ENCODE data around the gene IFNL4.
"Not testable (repeated sequence)": the region's sequence is repeated elsewhere in the genome, so short reads cannot be mapped to it uniquely, and the experiment has no call there.

IFNL4 gene

GRCh38 chr19:39257227-39257626 lies 8.6 kb upstream of the IFNL4 start:
- DNase-seq (ENCODE audit: low read depth in 3 of 3): no peak

- DNase-seq (ENCODE audit: low read depth in 3 of 3): no peak
Observed at GRCh38 chr19:39254531-39255345, 6.1 kb upstream of the IFNL4 start.

GRCh38 chr19:39253374-39254149 lies 4.9 kb upstream of the IFNL4 start:
- DNase-seq (ENCODE audit: low read depth in 3 of 3): no peak

GRCh38 chr19:39252458-39252857 lies 3.8 kb upstream of the IFNL4 start:
- no peak for DNase-seq (ENCODE audit: low read depth in 3 of 3)

- DNase-seq (ENCODE audit: low read depth in 3 of 3): no peak
Observed at GRCh38 chr19:39251846-39252245, 3.2 kb upstream of the IFNL4 start.

- no peak for DNase-seq (ENCODE audit: low read depth in 3 of 3)
Observed at GRCh38 chr19:39251081-39251480, 2.4 kb upstream of the IFNL4 start.

GRCh38 chr19:39247701-39248664 lies 673 bp downstream of the IFNL4 start:
- DNase-seq (ENCODE audit: low read depth in 3 of 3): no peak

GRCh38 chr19:39246951-39247669 lies 1.5 kb downstream of the IFNL4 start:
- DNase-seq (ENCODE audit: low read depth in 3 of 3): peak in 1 of 3 experiments; percentile 28

- not testable (repeated sequence) for DNase-seq (ENCODE audit: low read depth in 3 of 3)
Observed at GRCh38 chr19:39245166-39245565, 3.5 kb downstream of the IFNL4 start.

- not testable (repeated sequence) for DNase-seq (ENCODE audit: low read depth in 3 of 3)
Observed at GRCh38 chr19:39244410-39245100, 4.1 kb downstream of the IFNL4 start, which contains the start of gene IFNL3. Gene IFNL3, minus strand, starts transcription at chr19:39245006. Its CDS starts 39 bp downstream, at chr19:39244967.

GRCh38 chr19:39243741-39244140 lies 4.9 kb downstream of the IFNL4 start:
- DNase-seq (ENCODE audit: low read depth in 3 of 3): not testable (repeated sequence)

GRCh38 chr19:39240421-39240820 lies 8.2 kb downstream of the IFNL4 start:
- DNase-seq (ENCODE audit: low read depth in 3 of 3): no peak

- DNase-seq (ENCODE audit: low read depth in 3 of 3): no peak
Observed at GRCh38 chr19:39238944-39239343, 9.7 kb downstream of the IFNL4 start.

GRCh38 chr19:39238209-39238608 lies 10.4 kb downstream of the IFNL4 start:
- DNase-seq (ENCODE audit: low read depth in 3 of 3): no peak

- DNase-seq (ENCODE audit: low read depth in 3 of 3): peak in 2 of 3 experiments; percentile 24 to 26
Observed at GRCh38 chr19:39237200-39238184, 11.2 kb downstream of the IFNL4 start.

- DNase-seq (ENCODE audit: low read depth in 3 of 3): no peak
Observed at GRCh38 chr19:39236527-39236926, 12.1 kb downstream of the IFNL4 start.

- no peak for DNase-seq (ENCODE audit: low read depth in 3 of 3)
Observed at GRCh38 chr19:39232708-39233107, 15.9 kb downstream of the IFNL4 start.

GRCh38 chr19:39230096-39230764 lies 18.4 kb downstream of the IFNL4 start:
- no peak for DNase-seq (ENCODE audit: low read depth in 3 of 3)

GRCh38 chr19:39224910-39225309 lies 23.7 kb downstream of the IFNL4 start:
- no peak for DNase-seq (ENCODE audit: low read depth in 3 of 3)
